ENCODE results near the gene IFI27L1. TPM values are rescaled to one million over a fixed set of nuclear protein-coding genes. Genes with fewer than 3 reads are reported as not detected.

IFI27L1 gene
- total RNA-seq, 3 donors from 2014 or later (not counting 1 experiment from before 2014, with no cell fraction given): 10.1 to 15.1 (median 12.1) TPM

GRCh38 chr14:94058128-94058673 is 22.9 kb upstream of the IFI27L1 start:
- Mint-ChIP-seq H3K4me3 (peak overlapping the region; percentile 10), H3K4me1 (peaks cover 47 to 72% of the 10 kb centered on the region in 2 donors), H3K27ac (peak overlapping the region; percentile 17 to 82), H3K9me3 (no peaks in the 10 kb centered on the region), H3K36me3 (peaks cover 26% of the 10 kb centered on the region), H3K27me3 (ENCODE audit: low read depth in 2 of 2) (no peaks in the 10 kb centered on the region)
- ATAC-seq (no peak), DNase-seq (no peak)
- Histone ChIP-seq H3K9me3 (ENCODE audit: control insufficient read depth, insufficient read depth, low read length) (no peaks in the 10 kb centered on the region), H3K36me3 (ENCODE audit: control insufficient read depth, insufficient read depth, low read length) (peaks cover 75% of the 10 kb centered on the region), H3K27me3 (ENCODE audit: control insufficient read depth, insufficient read depth, low read length) (no peaks in the 10 kb centered on the region), H3K27ac (ENCODE audit: low read length) (peak overlapping the region; percentile 63), H3K4me1 (ENCODE audit: control insufficient read depth, insufficient read depth, low read length) (peaks cover 26% of the 10 kb centered on the region), H3K4me3 (ENCODE audit: low read length) (no peak overlapping the region)
- 81% methylated on average over 1 of the region's 1 CpG for WGBS (ENCODE audit: insufficient coverage)
- TF ChIP-seq CTCF (IDR thresholded peaks at IDR 0.05): no peak
- intact Hi-C loops (cut with micrococcal nuclease): no loop called here

- H3K36me3 Mint-ChIP-seq: peaks cover 26% of the 10 kb centered on the region
- no peak overlapping the region for H3K4me3 ChIP-seq (ENCODE audit: low read length)
- H3K27ac Mint-ChIP-seq: peak overlapping the region; percentile 17 to 82
- H3K27me3 ChIP-seq (ENCODE audit: control insufficient read depth, insufficient read depth, low read length): no peaks in the 10 kb centered on the region
- H3K4me1 Mint-ChIP-seq: peaks cover 50 to 75% of the 10 kb centered on the region in 2 donors
- peaks cover 26% of the 10 kb centered on the region for H3K4me1 ChIP-seq (ENCODE audit: control insufficient read depth, insufficient read depth, low read length)
- DNase-seq (no peak), ATAC-seq (no peak)
- no peaks in the 10 kb centered on the region for H3K9me3 ChIP-seq (ENCODE audit: control insufficient read depth, insufficient read depth, low read length)
- no peak for TF ChIP-seq CTCF (IDR thresholded peaks at IDR 0.05)
- no peaks in the 10 kb centered on the region for H3K27me3 Mint-ChIP-seq (ENCODE audit: low read depth in 2 of 2)
- H3K27ac ChIP-seq (ENCODE audit: low read length): no peak overlapping the region
- WGBS (ENCODE audit: insufficient coverage): 85% methylated on average over 5 of the region's 5 CpGs
- peak overlapping the region; percentile 10 for H3K4me3 Mint-ChIP-seq
- no peaks in the 10 kb centered on the region for H3K9me3 Mint-ChIP-seq
- H3K36me3 ChIP-seq (ENCODE audit: control insufficient read depth, insufficient read depth, low read length): peaks cover 75% of the 10 kb centered on the region
- intact Hi-C loops (cut with micrococcal nuclease): no loop called here
These were observed 22.4 kb upstream of the IFI27L1 start for GRCh38 chr14:94058674-94059138.

- no peak overlapping the region for H3K27ac ChIP-seq (ENCODE audit: low read length)
- ATAC-seq (no peak), DNase-seq (no peak)
- intact Hi-C loops (cut with micrococcal nuclease): no loop called here
- H3K27ac Mint-ChIP-seq: no peak overlapping the region
- 94% methylated on average over 5 of the region's 5 CpGs for WGBS (ENCODE audit: insufficient coverage)
- no peaks in the 10 kb centered on the region for H3K27me3 Mint-ChIP-seq (ENCODE audit: low read depth in 2 of 2)
- no peak for TF ChIP-seq CTCF (IDR thresholded peaks at IDR 0.05)
- peaks cover 26% of the 10 kb centered on the region for H3K4me1 ChIP-seq (ENCODE audit: control insufficient read depth, insufficient read depth, low read length)
- H3K36me3 Mint-ChIP-seq: peaks cover 14% of the 10 kb centered on the region
- peaks cover 40 to 75% of the 10 kb centered on the region in 2 donors for H3K4me1 Mint-ChIP-seq
- peaks cover 62% of the 10 kb centered on the region for H3K36me3 ChIP-seq (ENCODE audit: control insufficient read depth, insufficient read depth, low read length)
- no peak overlapping the region for H3K4me3 ChIP-seq (ENCODE audit: low read length)
- no peak overlapping the region for H3K4me3 Mint-ChIP-seq
- no peaks in the 10 kb centered on the region for H3K27me3 ChIP-seq (ENCODE audit: control insufficient read depth, insufficient read depth, low read length)
- H3K9me3 Mint-ChIP-seq: no peaks in the 10 kb centered on the region
- H3K9me3 ChIP-seq (ENCODE audit: control insufficient read depth, insufficient read depth, low read length): no peaks in the 10 kb centered on the region
These were observed 21.1 kb upstream of the IFI27L1 start for GRCh38 chr14:94059998-94060397.

Measured in natural killer cell (primary cell).